ENCODE results near the gene MVB12B. TPM values are rescaled to one million over a fixed set of nuclear protein-coding genes. Genes with fewer than 3 reads are reported as not detected.

The MVB12B gene, protein sequence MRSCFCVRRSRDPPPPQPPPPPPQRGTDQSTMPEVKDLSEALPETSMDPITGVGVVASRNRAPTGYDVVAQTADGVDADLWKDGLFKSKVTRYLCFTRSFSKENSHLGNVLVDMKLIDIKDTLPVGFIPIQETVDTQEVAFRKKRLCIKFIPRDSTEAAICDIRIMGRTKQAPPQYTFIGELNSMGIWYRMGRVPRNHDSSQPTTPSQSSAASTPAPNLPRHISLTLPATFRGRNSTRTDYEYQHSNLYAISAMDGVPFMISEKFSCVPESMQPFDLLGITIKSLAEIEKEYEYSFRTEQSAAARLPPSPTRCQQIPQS
- total RNA-seq (2021; fragmentation: NEBNext Ultra II Directional; extraction: Animal tissue kit (Norgen Biotek cat#: 25700)): 5.0 and 5.9 TPM in 2 replicates
- polyA plus RNA-seq (2011; rRNA removed): 2.6 and 3.7 TPM in 2 replicates
- 3.0 TPM for polyA plus RNA-seq (2011; cell fraction: cytosol; rRNA removed)
- polyA plus RNA-seq (2011; cell fraction: nucleus; rRNA removed): 5.0 TPM
- 3.1 to 4.5 TPM (median 3.4 TPM) in 4 replicates for polyA plus RNA-seq (2012, experiment 1 of 2)
- 3.0 TPM for polyA plus RNA-seq (2012, experiment 2 of 2)
- polyA plus RNA-seq (2013, experiment 1 of 2): 2.8 TPM
- polyA plus RNA-seq (2013, experiment 2 of 2): 2.6 TPM
- 4.5 and 4.6 TPM in 2 replicates for polyA minus RNA-seq (2011; rRNA and poly(A)+ RNA removed)
- polyA minus RNA-seq (2011; cell fraction: cytosol; rRNA and poly(A)+ RNA removed): 6.5 TPM
- polyA minus RNA-seq (2011; cell fraction: nucleus; rRNA and poly(A)+ RNA removed): 9.8 TPM
- long read RNA-seq, experiment 1, full-length matches to known transcripts: 1 of 5 reads
- long read RNA-seq, experiment 1, partial matches to known transcripts: 0 of 5 reads
- long read RNA-seq, experiment 1, other reads (novel, unspliced or antisense): 4 of 5 reads
- long read RNA-seq, experiment 2, partial matches to known transcripts: 0 of 2 reads
- long read RNA-seq, experiment 2, other reads (novel, unspliced or antisense): 2 of 2 reads

DNA sequence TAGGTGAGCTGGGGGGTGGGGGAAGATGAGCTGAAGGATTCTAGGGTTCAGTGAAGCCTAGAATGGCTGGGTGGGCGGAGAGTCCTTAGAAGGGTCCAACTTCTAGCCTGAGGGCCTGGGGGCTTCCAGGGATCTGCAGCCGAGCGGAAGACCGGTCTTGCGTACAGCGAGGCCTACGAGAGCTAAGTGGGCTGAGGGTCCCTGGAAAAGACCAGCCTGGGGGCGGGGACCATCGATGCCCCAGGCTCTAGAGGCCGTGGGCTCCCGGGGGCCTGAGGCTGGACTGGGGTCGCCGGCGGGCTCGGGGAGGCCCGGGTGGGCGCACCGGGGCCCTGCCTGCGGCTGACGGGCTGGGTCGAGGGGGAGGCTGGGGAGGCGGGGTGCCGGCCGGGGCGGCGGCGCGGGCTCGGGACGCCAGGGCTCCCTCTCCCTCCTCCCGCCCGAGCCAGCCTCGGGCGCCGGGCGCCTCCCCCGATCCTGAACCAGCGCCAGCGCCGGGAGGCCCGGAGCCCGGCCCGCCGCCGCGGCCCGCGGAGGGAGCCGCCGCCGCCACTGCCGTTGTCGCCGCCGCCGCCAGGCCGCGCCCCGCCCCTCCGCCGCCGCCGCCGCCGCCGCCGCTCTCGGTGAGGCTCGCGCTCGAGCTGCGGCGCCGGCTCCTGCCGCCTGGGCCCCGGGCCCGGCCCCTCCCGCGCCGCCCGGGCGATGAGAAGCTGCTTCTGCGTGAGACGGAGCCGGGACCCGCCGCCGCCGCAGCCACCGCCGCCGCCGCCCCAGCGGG lies at the start of gene MVB12B:
TSS of gene MVB12B (plus strand) at position 602 of the 778 bp plus-strand sequence. CDS start at position 703, 101 bp downstream.
- H3K23me2 ChIP-seq (ENCODE audit: low read depth, low read length): peaks cover 8% of the 10 kb centered on the region; the same call in 1 of the 2 replicates
- peak within 1 kb of the TSS; percentile 64 for H4K5ac ChIP-seq (ENCODE audit: insufficient read length, low read depth, low read length)
- H3K4ac ChIP-seq (replicated peaks; ENCODE audit: insufficient read length, low read depth, low read length): peak within 1 kb of the TSS; percentile 57
- H3K56ac ChIP-seq (replicated peaks; ENCODE audit: insufficient read length, low read depth, low read length): peak within 1 kb of the TSS; percentile 30
- peak within 1 kb of the TSS; percentile 96 for H2AFZ ChIP-seq (ENCODE audit: low read length)
- H3K4me1 ChIP-seq (replicated peaks in 1 of 4; ENCODE audit: control insufficient read depth in 3 of 4, insufficient read depth in 4 of 4, low read length in 3 of 4): peaks cover 0 to 10% (median 5%) of the 10 kb centered on the region in 4 experiments; a peak in 6 of 7 replicates
- H3K27me3 ChIP-seq (replicated peaks in 1 of 4; ENCODE audit: control insufficient read depth in 3 of 4, extremely low read depth in 1 of 4, insufficient read depth in 3 of 4, low read length in 3 of 4): peaks cover 0 to 7% (median 2%) of the 10 kb centered on the region in 4 experiments; a peak in 4 of 7 replicates
- peak within 1 kb of the TSS; percentile 69 to 90 for H3K4me2 ChIP-seq (ENCODE audit: insufficient read depth in 1 of 2, low read depth in 2 of 2, low read length in 2 of 2)
- no peaks in the 10 kb centered on the region for H4K20me1 ChIP-seq (replicated peaks in 1 of 2; ENCODE audit: control insufficient read depth in 1 of 2, insufficient read depth in 2 of 2, low read length in 2 of 2)
- H3K9ac ChIP-seq (replicated peaks in 1 of 4; ENCODE audit: extremely low read depth in 1 of 4, low read depth in 3 of 4, low read length in 3 of 4): peak within 1 kb of the TSS; percentile 34 to 65 (median 60); a peak in 6 of 7 replicates
- H3K79me2 ChIP-seq (ENCODE audit: control insufficient read depth in 1 of 2, insufficient read depth in 2 of 2, low read length in 2 of 2): no peaks in the 10 kb centered on the region
- peak within 1 kb of the TSS; percentile 96 for H4K8ac ChIP-seq (ENCODE audit: extremely low read depth, insufficient read depth, low read length)
- H2AK5ac ChIP-seq (ENCODE audit: low read depth, low read length): 0 out of 2 replicates have a peak within 1 kb of the TSS, but pooled peaks have one; percentile 28
- 20% methylated on average over 13 of the region's 94 CpGs; no CpG with 5 or more reads in 1 of the 2 experiments for WGBS, 2 experiments (ENCODE audit: extremely low coverage in 1 of 2, insufficient coverage in 1 of 2, insufficient read length in 1 of 2, insufficient replicate concordance in 2 of 2, low coverage in 1 of 2, low lambda C conversion rate in 2 of 2, missing lambda C conversion rate in 1 of 2)
- H2BK5ac ChIP-seq (ENCODE audit: low read depth, low read length): no peak within 1 kb of the TSS
- no peak within 1 kb of the TSS for H3K14ac ChIP-seq (ENCODE audit: insufficient read length)
- DNase-seq (ENCODE audit: low read depth in 1 of 2, low spot score in 2 of 2) (no peak), FAIRE-seq (no peak)
- peak within 1 kb of the TSS; percentile 60; the same call in 1 of the 2 replicates for H2BK12ac ChIP-seq (ENCODE audit: low read depth, low read length)
- H2BK20ac ChIP-seq (ENCODE audit: low read length): peak within 1 kb of the TSS; percentile 9
- H3K36me3 ChIP-seq (ENCODE audit: control insufficient read depth in 2 of 4, insufficient read depth in 4 of 4, low read length in 3 of 4): no peaks in the 10 kb centered on the region
- no peak within 1 kb of the TSS for H2BK120ac ChIP-seq (replicated peaks; ENCODE audit: low read depth, low read length)
- H3K79me1 ChIP-seq (ENCODE audit: low read depth, low read length): no peaks in the 10 kb centered on the region
- POLR2A ChIA-PET (ENCODE audit: partially characterized antibody): interaction anchor here (1.1 kb wide), 1 partner anchor 52 kb away, joined by 3 read pairs; no protein-coding TSS in a partner anchor
- peak within 1 kb of the TSS; percentile 47 to 71 (median 64) for H3K4me3 ChIP-seq (ENCODE audit: extremely low read depth in 1 of 4, insufficient read depth in 2 of 4, low read depth in 3 of 4, low read length in 4 of 4)
- H4K91ac ChIP-seq (replicated peaks; ENCODE audit: insufficient read length, low read length): peak within 1 kb of the TSS; percentile 85
- H3K27ac ChIP-seq (ENCODE audit: low read depth, low read length): no peak within 1 kb of the TSS
- CTCF ChIA-PET (ENCODE audit: partially characterized antibody): interaction anchor here (0.7 to 2.0 kb wide), 8 partner anchors 10 to 157 kb away, joined by 3 to 8 read pairs (median 4); no protein-coding TSS in a partner anchor
- peaks cover 5 to 7% of the 10 kb centered on the region in 2 experiments; a peak in 2 of 4 replicates for H3K9me3 ChIP-seq (ENCODE audit: insufficient read depth in 2 of 2, low read depth in 1 of 2, low read length in 1 of 2)
- H3K23ac ChIP-seq (ENCODE audit: insufficient read length): no peak within 1 kb of the TSS
- peak within 1 kb of the TSS; percentile 87; the same call in 1 of the 2 replicates for H3K18ac ChIP-seq (ENCODE audit: extremely low read depth, low read length)
- H2BK15ac ChIP-seq (ENCODE audit: low read length): no peak within 1 kb of the TSS
- TF ChIP-seq YY1 (IDR thresholded peaks at IDR 0.05; ENCODE audit: low read depth, low read length): no peak
- TF ChIP-seq BRCA1 (IDR thresholded peaks at IDR 0.05; ENCODE audit: low read depth, low read length): no peak
- TF ChIP-seq KDM1A (IDR thresholded peaks at IDR 0.05; ENCODE audit: borderline replicate concordance, low read length): no peak
- TF ChIP-seq FOSL1 (IDR thresholded peaks at IDR 0.05; ENCODE audit: insufficient read depth, low read depth, low read length): no peak
- TF ChIP-seq ASH2L (IDR thresholded peaks at IDR 0.05; ENCODE audit: low read length): peak; percentile 2
- no peak for TF ChIP-seq TAF1 (IDR thresholded peaks at IDR 0.05; ENCODE audit: low read depth, low read length)
- no peak for TF ChIP-seq NANOG (IDR thresholded peaks at IDR 0.05; ENCODE audit: insufficient read depth, low read depth, low read length, poor library complexity, severe bottlenecking)
